ENCODE data around the gene TSPOAP1.

DNA sequence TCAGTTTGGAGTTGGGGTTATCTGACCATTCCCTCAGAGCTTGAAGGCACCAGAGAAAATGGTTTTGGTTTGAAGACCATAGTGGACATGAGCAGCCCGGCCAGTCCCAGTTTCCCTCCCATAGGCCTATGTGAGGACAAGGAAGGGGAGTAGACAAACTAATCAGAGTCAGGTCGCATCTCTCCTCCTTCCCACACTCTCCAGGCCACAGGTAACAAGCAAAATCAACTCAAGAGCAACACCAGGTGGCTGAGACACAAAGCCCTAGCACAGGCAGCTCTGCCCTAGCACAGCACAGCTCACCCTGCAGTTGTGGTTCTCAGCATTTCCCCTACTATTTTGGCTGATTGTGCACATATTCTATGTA lies 16.2 kb upstream of the TSPOAP1 start:
- TF ChIP-seq EP300 (IDR thresholded peaks at IDR 0.05; ENCODE audit: borderline replicate concordance in 1 of 2, low read depth in 1 of 2, low read length in 1 of 2) (no peak), CTCF (IDR thresholded peaks at IDR 0.05) (no peak)

Data from SK-N-SH (cell line).